DND-41 (cell line): ENCODE measurements around the gene ZNF280A.

Source experiments
- EZH2 ChIP-seq: IDR thresholded peaks from 3 replicates; pipeline ENCODE4 v1.6.1; 2012; ENCODE audit warnings: borderline replicate concordance, low read depth, mild to moderate bottlenecking, moderate library complexity, low read length, inconsistent platforms; ENCODE audit not compliant: severe bottlenecking
- TF ChIP-seq, protein P1 (sequence below): IDR thresholded peaks from 2 replicates; pipeline ENCODE4 v1.5.1; 2012; ENCODE audit warnings: borderline replicate concordance, low read length, moderate library complexity, mild to moderate bottlenecking; ENCODE audit not compliant: poor library complexity, severe bottlenecking; ENCODE audit errors: extremely low read depth

DNA sequence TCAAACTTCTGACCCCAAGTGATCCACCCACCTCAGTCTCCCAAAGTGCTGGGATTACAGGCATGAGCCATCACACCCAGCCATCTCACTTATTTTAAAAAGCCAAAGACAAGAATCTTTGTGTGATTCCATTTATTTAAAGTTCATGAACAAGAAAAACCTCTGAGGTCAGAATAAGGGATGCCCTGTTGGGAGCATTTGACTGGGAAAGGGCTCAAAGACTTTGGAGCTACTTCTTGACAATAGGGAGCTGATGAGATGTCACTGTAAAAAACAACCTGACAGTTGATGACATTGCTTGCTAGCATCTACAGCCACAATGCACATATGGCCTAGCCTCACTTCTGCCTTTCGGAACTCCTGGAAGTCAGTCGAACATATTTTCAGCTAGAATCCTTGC lies 6.5 kb downstream of the ZNF280A start:
- TF ChIP-seq, protein P1, sequence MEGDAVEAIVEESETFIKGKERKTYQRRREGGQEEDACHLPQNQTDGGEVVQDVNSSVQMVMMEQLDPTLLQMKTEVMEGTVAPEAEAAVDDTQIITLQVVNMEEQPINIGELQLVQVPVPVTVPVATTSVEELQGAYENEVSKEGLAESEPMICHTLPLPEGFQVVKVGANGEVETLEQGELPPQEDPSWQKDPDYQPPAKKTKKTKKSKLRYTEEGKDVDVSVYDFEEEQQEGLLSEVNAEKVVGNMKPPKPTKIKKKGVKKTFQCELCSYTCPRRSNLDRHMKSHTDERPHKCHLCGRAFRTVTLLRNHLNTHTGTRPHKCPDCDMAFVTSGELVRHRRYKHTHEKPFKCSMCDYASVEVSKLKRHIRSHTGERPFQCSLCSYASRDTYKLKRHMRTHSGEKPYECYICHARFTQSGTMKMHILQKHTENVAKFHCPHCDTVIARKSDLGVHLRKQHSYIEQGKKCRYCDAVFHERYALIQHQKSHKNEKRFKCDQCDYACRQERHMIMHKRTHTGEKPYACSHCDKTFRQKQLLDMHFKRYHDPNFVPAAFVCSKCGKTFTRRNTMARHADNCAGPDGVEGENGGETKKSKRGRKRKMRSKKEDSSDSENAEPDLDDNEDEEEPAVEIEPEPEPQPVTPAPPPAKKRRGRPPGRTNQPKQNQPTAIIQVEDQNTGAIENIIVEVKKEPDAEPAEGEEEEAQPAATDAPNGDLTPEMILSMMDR = no peak
- TF ChIP-seq EZH2 = no peak
